NCI-H187 (cell line): ENCODE measurements around the gene NEK6.

Experiments used
- DNase-seq, 2 experiments: peaks; one replicate each; lab custom pipeline; 2025; lab: John Stamatoyannopoulos, UW

NEK6 gene

DNA sequence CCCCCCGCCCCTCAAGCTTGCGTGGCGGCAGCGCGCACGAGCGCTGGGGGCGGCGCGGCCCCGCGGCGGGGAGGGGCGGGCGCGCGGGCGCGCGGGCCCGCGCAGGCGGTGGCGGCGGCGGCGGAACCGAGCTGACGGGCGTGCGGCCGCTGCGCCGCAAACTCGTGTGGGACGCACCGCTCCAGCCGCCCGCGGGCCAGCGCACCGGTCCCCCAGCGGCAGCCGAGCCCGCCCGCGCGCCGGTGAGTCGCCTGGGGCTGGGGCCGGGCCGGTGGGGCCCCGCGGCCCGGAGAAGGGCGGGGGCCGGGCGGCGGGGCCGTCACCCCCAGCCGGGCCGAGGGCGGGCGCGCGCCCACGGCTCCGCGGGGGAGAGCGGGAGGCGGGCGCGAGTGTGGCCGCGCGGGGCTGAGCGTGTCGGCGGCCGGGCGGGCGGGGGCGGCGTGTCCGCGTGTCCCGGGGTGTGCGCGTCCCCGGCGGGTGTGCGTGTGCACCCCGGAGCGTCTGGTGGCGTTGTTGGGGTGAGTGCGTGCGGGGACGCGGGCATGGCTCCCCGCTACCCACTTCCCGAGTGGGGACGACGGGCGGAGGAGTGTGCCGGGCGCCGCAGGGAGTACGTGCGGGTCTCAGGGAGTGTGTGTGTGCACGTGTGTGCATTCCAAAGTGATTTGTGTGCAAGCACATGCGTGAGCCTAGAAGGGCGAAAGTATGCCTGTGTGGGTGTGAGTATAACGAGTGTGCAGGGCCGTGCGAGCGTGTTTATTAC, at the start of gene NEK6:
TSS of gene NEK6 (plus strand) at position 106 of the 763 bp plus-strand sequence. CDS start 44,016 bp downstream, outside the sequence.
- DNase-seq = no peak

DNA sequence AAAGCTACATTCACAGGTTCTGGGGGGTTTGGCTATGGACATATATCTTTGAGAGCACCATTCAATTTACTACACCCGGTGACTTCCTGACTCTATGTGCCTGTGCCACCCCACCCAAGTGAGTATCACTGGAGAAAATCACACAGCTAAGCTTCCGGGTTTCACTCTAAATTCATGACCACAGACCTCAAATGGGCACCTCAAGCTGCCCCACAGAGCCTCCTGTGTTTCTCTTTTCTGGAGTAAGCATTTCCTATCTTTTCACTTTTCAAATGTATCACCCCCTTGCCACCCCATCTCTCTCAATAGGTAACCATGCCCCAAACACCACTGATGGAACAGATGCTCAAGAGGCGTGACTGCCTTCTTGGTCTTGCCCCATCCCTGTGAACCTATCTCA, 49.2 kb upstream of the NEK6 start:
- no peak for DNase-seq

DNA sequence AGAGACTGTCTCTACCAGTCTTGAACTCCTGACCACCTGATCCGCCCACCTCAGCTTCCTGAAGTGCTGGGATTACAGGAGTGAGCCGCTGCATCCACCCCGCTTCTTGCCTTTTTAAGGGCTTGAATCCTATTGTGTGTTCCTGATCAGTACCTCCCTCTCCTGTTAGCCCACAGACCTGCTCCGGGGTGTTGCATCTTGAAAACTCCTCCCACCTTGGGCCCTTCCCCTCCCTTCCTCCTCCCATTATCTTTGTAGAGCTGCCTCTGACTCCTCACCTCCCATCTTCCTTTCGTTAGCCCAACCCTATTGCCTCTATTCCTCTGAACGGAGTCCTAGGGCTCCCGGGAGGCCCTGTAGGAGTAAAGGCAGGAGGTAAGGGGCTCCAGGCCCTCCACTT, 48.5 kb upstream of the NEK6 start:
- DNase-seq = no peak

DNA sequence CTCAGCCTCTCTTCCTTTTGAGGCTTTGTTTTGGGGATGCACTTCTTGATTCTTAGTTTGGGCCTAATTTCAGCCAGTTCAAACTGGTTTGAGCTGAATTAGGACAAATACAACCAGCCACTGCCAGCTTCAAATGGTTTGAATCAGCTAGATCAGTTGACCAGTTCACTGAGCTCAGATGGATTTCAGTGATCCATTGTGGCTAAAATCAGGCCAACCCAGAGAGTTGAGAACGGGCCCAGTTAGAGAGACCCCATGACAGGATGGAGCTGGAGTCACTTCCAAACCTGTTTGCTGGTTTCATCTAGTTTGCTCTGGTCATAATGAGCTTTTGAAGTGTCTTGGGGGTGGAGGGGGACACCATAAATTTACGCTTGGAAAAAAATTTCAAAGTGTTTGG, 48.0 kb upstream of the NEK6 start:
- DNase-seq = no peak

DNA sequence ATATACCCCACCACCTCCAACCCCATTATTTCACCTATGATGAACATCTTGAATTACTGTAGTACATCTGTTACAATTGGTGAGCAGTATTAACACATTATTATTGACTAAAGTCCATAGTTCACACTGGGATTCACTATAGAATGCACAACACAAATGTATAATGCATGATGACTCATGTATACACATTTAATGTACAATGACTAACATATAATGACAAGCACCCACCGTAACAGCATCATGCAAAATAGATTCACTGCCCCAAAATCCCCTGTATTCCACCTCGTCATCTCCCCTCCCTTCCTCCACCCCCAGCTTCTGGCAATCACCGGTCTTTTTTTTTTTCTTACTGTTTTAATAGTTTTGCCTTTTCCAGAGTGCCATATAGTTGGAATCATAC, 47.1 kb upstream of the NEK6 start:
- DNase-seq = no peak

GRCh38 chr9:124212381-124213050, 45.2 kb upstream of the NEK6 start:
- DNase-seq = no peak

DNA sequence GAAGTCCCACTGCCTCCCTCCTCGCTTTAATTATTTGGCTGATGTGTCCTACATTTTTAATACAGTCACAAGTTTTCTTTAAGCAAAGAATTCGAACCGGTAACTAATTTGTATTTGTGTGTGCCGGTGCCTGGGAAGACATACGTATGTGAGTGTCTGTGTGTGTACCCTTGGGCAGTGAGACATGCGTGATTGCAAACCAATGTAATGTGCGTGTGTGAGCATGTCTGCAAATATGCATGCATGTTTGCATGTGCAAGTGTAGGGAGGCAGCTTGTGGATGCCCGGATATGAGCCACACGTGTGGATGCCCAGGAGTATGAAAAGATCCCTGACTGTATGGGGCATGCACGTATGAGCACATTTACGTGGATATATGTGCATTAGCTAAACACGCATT, 44.4 kb upstream of the NEK6 start:
- DNase-seq = no peak

DNA sequence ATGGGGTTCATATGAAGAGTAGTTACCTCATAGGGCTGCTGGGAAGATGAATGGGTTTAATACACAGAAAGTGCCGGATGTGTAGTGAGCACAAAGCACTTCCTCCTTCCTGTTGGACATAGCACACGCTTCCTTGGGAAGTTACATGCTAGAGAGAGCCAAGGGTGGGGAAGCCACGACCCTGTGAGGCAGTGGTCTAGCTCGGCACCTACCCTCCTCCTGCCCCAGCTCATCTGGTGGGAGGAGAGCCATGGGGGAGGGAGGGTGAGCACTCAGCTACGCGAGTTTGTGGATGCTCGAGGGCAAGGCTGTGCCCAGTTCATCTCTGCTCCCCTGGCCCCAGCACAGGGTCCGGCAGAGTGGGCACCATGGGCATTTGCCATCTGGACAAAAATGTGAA, 43.6 kb upstream of the NEK6 start:
- no peak for DNase-seq

DNA sequence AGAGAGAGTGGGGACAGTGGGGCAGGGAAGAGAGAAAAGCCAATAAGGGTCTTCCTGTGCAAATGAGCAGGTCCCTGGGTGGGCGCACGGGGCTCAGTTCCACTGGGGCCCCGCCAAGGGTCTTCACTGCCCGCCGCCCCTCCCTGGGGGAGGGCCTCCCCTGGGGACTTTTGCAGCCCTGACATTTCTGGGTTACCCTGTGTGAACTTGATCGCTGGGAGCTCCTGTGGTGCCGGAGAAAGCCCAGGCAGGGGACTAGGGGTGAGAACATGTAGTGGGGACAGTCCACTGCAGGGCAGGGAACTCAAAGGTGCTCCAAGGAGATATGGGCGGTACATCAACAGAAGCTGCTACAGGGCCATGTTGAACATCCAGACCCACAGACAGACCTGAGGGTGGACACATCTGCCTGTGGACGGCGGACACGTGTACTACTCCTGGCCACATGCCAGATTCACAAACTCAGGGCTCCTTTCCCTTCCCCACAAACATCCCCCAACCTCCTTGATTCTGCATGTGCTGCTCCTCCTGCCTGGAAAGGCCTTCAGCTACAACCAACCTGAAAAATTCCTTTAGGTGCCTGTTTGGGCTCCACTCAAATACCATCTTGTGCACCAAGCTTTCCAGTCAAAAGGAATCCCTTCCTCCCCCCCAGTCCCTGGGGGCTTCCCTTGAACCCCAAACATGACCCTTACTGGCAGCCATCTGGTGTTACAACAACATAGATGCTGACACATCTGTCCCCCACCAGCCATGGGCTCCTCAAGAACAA, 43.0 kb upstream of the NEK6 start:
- no peak for DNase-seq

DNA sequence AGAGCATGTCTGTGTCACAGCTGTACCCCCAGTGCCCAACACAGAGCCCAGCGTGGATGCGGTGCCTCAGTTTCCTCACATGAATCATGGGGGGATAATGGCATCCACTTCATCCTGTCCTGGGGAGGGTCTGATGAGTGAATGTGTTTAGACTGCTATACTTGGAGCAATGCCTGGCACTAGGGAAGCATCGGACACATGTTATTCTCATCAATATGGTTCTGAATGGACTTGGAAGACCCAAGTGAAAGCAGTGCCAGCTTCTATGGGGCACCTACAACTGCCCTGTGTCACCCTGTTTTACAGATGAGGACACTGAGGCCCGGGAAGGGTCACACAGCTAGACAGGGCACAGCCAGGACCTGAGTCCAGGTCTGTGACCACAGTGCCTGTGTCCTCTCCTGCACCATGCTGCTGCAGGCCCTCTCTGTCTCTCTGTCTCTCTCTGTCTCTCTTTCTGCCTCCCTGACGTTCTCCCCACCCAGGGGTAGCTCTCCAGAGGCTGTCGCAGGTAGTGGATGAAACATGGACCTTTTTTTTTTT, 42.3 kb upstream of the NEK6 start:
- DNase-seq = no peak

DNA sequence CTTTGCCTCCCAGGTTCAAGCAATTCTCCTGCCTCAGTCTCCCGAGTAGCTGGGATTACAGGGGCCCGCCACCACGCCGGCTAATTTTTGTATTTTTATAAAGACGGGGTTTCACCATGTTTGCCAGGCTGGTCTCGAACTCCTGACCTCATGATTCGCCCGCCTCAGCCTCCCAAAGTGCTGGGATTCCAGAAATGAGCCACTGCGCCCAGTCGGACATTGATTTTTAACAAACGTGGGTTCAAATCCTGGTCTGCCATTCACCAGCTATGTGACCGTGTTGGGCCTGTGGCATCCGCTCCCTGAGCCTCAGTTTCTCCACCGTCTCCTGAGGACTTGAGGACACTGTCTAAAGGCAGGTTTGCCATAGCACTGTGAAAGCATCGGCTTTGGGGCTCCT, 41.8 kb upstream of the NEK6 start:
- DNase-seq = no peak

- DNase-seq = no peak
Measured at GRCh38 chr9:124216474-124217176, 41.1 kb upstream of the NEK6 start.

- DNase-seq = no peak
Measured at GRCh38 chr9:124217836-124218437, 39.8 kb upstream of the NEK6 start.

DNA sequence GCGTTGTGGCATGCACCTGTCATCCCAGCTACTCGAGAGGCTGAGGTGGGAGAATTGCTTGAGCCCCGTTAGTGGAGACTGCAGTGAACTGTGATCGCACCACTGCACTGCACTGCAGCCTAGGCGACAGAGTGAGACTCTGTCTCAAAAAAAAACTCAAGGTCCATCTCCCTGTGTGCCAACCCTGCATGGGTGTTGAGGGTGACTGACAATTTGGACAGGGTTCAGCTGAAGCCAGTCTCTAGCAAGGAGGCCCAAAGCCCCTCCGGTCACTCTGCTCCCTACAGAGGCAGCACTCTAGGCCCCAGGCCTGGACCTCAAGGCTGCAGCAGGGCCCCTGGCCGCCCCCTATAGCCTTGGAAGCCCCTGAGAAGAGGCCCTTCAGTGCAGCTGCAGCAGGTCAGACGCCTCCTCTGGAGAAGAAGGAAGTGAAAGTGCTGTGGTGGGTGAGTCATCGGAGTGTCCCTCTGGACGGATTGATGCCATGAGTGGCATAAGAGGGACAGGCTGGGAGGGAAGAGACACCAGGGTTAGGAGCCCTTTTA, 39.2 kb upstream of the NEK6 start:
- no peak for DNase-seq

GRCh38 chr9:124218987-124219461, 38.7 kb upstream of the NEK6 start:
- no peak for DNase-seq

DNA sequence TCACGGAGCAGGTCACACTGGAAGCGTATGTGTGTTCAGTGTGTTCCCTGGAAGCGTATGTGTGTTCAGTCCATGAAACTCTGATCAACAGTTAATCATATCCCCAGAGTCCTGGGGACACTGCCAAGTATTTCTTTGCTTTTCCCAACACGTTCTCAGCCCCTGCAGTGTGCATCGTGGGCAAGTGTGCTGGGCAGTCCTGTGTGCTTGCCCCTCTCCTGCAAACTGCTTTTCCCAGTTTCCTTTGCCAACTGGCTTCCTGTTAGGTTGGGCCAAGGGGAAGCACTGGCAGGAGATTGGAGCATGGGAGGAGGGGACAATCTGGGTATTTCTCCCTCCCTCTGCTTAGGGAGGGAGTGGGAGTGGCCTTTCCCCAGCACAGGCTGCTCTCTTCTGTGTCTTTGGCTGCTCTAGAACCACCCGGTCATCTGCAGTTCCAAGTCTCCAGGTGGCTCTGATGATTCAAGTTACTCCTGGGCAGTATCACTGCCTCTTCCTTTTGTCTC, 36.8 kb upstream of the NEK6 start:
- DNase-seq = no peak

- no peak for DNase-seq
Measured at GRCh38 chr9:124221676-124222075, 36.1 kb upstream of the NEK6 start.

DNA sequence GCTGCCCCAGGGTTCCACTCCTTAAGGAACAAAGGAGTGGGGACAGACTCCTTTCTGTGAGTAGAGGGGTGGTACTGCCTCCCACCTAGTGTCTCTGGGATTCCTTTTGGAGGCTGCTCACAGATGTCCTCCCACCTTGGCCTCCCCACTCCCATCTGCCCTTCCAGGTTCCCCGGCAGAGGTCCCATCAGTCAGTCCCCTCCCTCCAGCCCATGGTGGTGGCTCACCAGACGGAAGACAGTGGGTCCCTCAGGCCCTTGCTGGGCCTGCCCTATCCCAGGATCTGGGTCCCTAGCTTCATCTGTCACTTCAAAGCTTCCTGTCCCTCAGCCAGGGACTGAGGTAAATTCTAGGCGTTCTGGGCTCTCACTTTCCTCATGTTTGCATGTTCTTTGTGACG, 35.6 kb upstream of the NEK6 start:
- no peak for DNase-seq

DNA sequence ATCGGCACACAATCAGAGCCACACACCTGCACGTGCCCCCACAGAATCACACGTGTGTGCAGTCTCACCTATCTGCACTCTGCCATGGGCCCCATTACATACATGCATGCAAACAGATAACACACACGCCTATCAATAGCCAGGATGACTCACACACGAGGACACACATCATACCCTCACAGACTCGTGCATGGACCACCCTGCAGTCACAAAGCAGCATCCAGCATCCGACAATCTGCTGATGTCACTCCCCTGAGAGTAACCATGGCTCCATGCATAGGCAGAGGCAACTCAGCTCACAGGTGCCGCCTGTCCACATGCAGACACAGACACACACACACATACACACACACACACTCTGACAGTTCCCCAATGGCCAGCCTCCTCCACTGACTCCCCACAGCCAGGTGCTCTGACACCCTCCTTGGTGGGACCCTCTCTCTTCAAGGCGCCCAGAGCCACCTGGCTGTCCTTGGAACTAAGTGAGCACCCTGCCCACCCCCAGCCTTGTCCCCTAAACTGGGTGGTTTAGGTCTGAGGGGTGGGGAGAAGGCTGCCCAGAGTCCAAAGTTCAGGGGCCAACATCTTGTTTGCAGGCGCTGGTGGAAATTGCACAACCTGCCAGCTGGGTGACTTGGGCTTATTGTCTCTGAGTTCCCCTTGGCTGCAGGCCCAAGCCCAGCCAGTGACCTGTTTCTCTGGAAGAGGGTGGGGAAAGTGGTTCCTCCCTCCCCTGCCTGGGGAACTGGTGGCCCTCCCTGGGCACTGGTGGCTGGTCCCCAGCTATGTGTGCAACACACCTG, 34.6 kb upstream of the NEK6 start:
- no peak for DNase-seq

GRCh38 chr9:124225945-124226344, 31.8 kb upstream of the NEK6 start:
- DNase-seq = no peak
